Measurements from ENCODE around the gene MAG.

GRCh38 chr19:35355791-35356460 lies 64.0 kb downstream of the MAG start:
- TF ChIP-seq PTRF (tag; IDR thresholded peaks at IDR 0.05) = no peak
- no peak for TF ChIP-seq CREM (IDR thresholded peaks at IDR 0.05; ENCODE audit: low read depth)
- no peak for TF ChIP-seq NFE2 (IDR thresholded peaks at IDR 0.05; ENCODE audit: low read depth)
- TF ChIP-seq LEF1 (IDR thresholded peaks at IDR 0.05) = no peak
- TF ChIP-seq MLX (CRISPR knock-in tag; conservative IDR thresholded peaks at IDR 0.05) = no peak
- no peak for TF ChIP-seq MAZ (CRISPR knock-in tag; conservative IDR thresholded peaks at IDR 0.05 in 1 of 2, IDR thresholded peaks at IDR 0.05 in 1 of 2)

Data from K562 (cell line).